MCF 10A (cell line): ENCODE results near the gene DNASE1. TPM values are rescaled to one million over a fixed set of nuclear protein-coding genes. Genes with fewer than 3 reads are reported as not detected.

Experiments
- BruUV-seq: library from RNA; stranded (reverse); fragments of 400-500 nt; replicated peaks from 2 replicates; lab custom pipeline; 2021; lab: Mats Ljungman, UMichigan
- CTCF ChIA-PET: fragments of 300-600 bp; sonication (Branson Sonifier 250); formaldehyde crosslinking; extraction: SDS; loops from one replicate; lab custom pipeline; 2021; ENCODE audit warnings: antibody characterized with exemption, inconsistent platforms; lab: Yijun Ruan, JAX
- POLR2A ChIA-PET: fragments of 300-600, 350-650 bp; sonication (Branson Sonifier 250); formaldehyde crosslinking; extraction: SDS; loops from one replicate; lab custom pipeline; 2020; ENCODE audit warnings: antibody characterized with exemption, inconsistent platforms; lab: Yijun Ruan, JAX
- DNase-seq: peaks from one replicate; pipeline ENCODE4 v3.0.0-alpha.2; 2018; ENCODE audit not compliant: unreplicated experiment
- H3K27ac Mint-ChIP-seq: one replicate; pipeline ENCODE4 v1.8.0; 2022; ENCODE audit warnings: mild to moderate bottlenecking, low read depth, mixed read lengths; ENCODE audit not compliant: unreplicated experiment
- H3K27me3 Mint-ChIP-seq: one replicate; pipeline ENCODE4 v1.8.0; 2022; ENCODE audit warnings: mixed read lengths; ENCODE audit not compliant: insufficient read depth, unreplicated experiment
- H3K36me3 Mint-ChIP-seq: one replicate; pipeline ENCODE4 v1.8.0; 2022; ENCODE audit warnings: mild to moderate bottlenecking, moderate library complexity, mixed read lengths; ENCODE audit not compliant: insufficient read depth, unreplicated experiment
- H3K4me1 Mint-ChIP-seq: one replicate; pipeline ENCODE4 v1.8.0; 2022; ENCODE audit warnings: mixed read lengths; ENCODE audit not compliant: insufficient read depth, unreplicated experiment
- H3K4me3 Mint-ChIP-seq: one replicate; pipeline ENCODE4 v1.8.0; 2022; ENCODE audit warnings: mild to moderate bottlenecking, moderate library complexity, mixed read lengths; ENCODE audit not compliant: unreplicated experiment
- H3K9me3 Mint-ChIP-seq: one replicate; pipeline ENCODE4 v1.8.0; 2022; ENCODE audit warnings: mixed read lengths; ENCODE audit not compliant: unreplicated experiment
- CTCF ChIP-seq: fragments of 200-600 bp; IDR thresholded peaks from one replicate; pipeline ENCODE4 v1.8.0; 2022; ENCODE audit warnings: antibody characterized with exemption, mild to moderate bottlenecking; ENCODE audit not compliant: unreplicated experiment
- intact Hi-C: fragments of 100-400 bp; cut with micrococcal nuclease; formaldehyde crosslinking; loops from 2 replicates; pipeline ENCODE4 v1.14.1; 2022
- total RNA-seq: library from RNA; stranded (reverse); gene quantifications from 2 replicates; pipeline ENCODE4 v1.2.3, GENCODE V29; 2022

The DNASE1 gene
- total RNA-seq, 1 experiment from 2014 or later, result 11.4 TPM

GRCh38 chr16:3689731-3690130 lies 35.2 kb downstream of the DNASE1 start:
- ChIA-PET CTCF (interaction anchor here (0.6 to 2.7 kb wide), 17 partner anchors 9 to 190 kb away, joined by 3 to 18 read pairs (median 4); partner anchors contain the start of gene DNASE1), POLR2A (interaction anchor here (0.8 to 2.0 kb wide), 3 partner anchors 28 to 559 kb away, joined by 3 to 9 read pairs (median 4); partner anchors contain the start of gene TRAP1)
- intact Hi-C loops, result loop anchor here (1.0 kb wide), 1 partner anchor 190 kb away; no protein-coding TSS in a partner anchor
- Mint-ChIP-seq H3K27me3 (no peaks in the 10 kb centered on the region), H3K4me1 (peaks cover 8% of the 10 kb centered on the region), H3K27ac (no peak overlapping the region), H3K36me3 (peaks cover 72% of the 10 kb centered on the region), H3K9me3 (no peaks in the 10 kb centered on the region), H3K4me3 (no peak overlapping the region)
- no peak for DNase-seq
- TF ChIP-seq CTCF, result no peak
- no TSS peak for BruUV-seq

- H3K27ac Mint-ChIP-seq, result peak overlapping the region; percentile 66
- DNase-seq, result peak; percentile 83
- TF ChIP-seq CTCF, result peak; percentile 87
- peaks cover 8% of the 10 kb centered on the region for H3K4me1 Mint-ChIP-seq
- peaks cover 70% of the 10 kb centered on the region for H3K36me3 Mint-ChIP-seq
- BruUV-seq, result no TSS peak
- intact Hi-C loops, result loop anchor here (1.0 kb wide), 1 partner anchor 189 kb away; no protein-coding TSS in a partner anchor
- H3K9me3 Mint-ChIP-seq, result no peaks in the 10 kb centered on the region
- peak overlapping the region; percentile 43 for H3K4me3 Mint-ChIP-seq
- POLR2A ChIA-PET, result interaction anchor here (1.0 to 2.0 kb wide), 2 partner anchors 188 to 558 kb away, joined by 3 to 9 read pairs; no protein-coding TSS in a partner anchor
- H3K27me3 Mint-ChIP-seq, result no peaks in the 10 kb centered on the region
- CTCF ChIA-PET, result interaction anchor here (0.6 to 2.7 kb wide), 26 partner anchors 9 to 747 kb away, joined by 3 to 18 read pairs (median 3); partner anchors contain the start of gene DNASE1
Observed at GRCh38 chr16:3690470-3690928, 36.0 kb downstream of the DNASE1 start.

- DNase-seq, result no peak
- H3K9me3 Mint-ChIP-seq, result no peaks in the 10 kb centered on the region
- no peak for TF ChIP-seq CTCF
- intact Hi-C loops, result loop anchor here (1.0 kb wide), 1 partner anchor 188 kb away; no protein-coding TSS in a partner anchor
- no TSS peak for BruUV-seq
- no peaks in the 10 kb centered on the region for H3K27me3 Mint-ChIP-seq
- CTCF ChIA-PET, result interaction anchor here (0.5 to 2.7 kb wide), 20 partner anchors 9 to 748 kb away, joined by 3 to 18 read pairs (median 4); no protein-coding TSS in a partner anchor
- H3K4me3 Mint-ChIP-seq, result peak overlapping the region; percentile 43
- peaks cover 69% of the 10 kb centered on the region for H3K36me3 Mint-ChIP-seq
- H3K4me1 Mint-ChIP-seq, result peaks cover 8% of the 10 kb centered on the region
- POLR2A ChIA-PET, result interaction anchor here (0.7 to 2.0 kb wide), 4 partner anchors 26 to 558 kb away, joined by 3 to 9 read pairs (median 6); partner anchors contain the start of gene TRAP1
- H3K27ac Mint-ChIP-seq, result peak overlapping the region; percentile 66
Observed at GRCh38 chr16:3690980-3691720, 36.7 kb downstream of the DNASE1 start.

- Mint-ChIP-seq H3K36me3 (peaks cover 67% of the 10 kb centered on the region), H3K27ac (no peak overlapping the region), H3K4me3 (no peak overlapping the region), H3K27me3 (no peaks in the 10 kb centered on the region), H3K4me1 (peaks cover 8% of the 10 kb centered on the region), H3K9me3 (no peaks in the 10 kb centered on the region)
- POLR2A ChIA-PET, result interaction anchor here (0.7 to 2.0 kb wide), 3 partner anchors 26 to 187 kb away, joined by 3 to 9 read pairs (median 9); partner anchors contain the start of gene TRAP1
- intact Hi-C loops, result no loop called here
- TF ChIP-seq CTCF, result no peak
- CTCF ChIA-PET, result interaction anchor here (0.6 to 2.7 kb wide), 8 partner anchors 11 to 180 kb away, joined by 3 to 18 read pairs (median 4); no protein-coding TSS in a partner anchor
- BruUV-seq, result no TSS peak
- DNase-seq, result no peak
Observed at GRCh38 chr16:3691761-3692160, 37.3 kb downstream of the DNASE1 start.
